ENCODE results near the gene RBM46.
"Not testable (repeated sequence)": the region's sequence is repeated elsewhere in the genome, so short reads cannot be mapped to it uniquely, and the experiment has no call there.

The RBM46 gene

GRCh38 chr4:154838694-154839093, 57.6 kb downstream of the RBM46 start:
- DNase-seq, result no peak

- DNase-seq, result no peak
Measured at GRCh38 chr4:154854362-154854761, 73.3 kb downstream of the RBM46 start.

GRCh38 chr4:154858166-154858565, 77.1 kb downstream of the RBM46 start:
- no peak for DNase-seq

- no peak for DNase-seq
Measured at GRCh38 chr4:154868414-154869194, 87.5 kb downstream of the RBM46 start.

GRCh38 chr4:154869301-154869700, 88.2 kb downstream of the RBM46 start:
- DNase-seq, result no peak

- DNase-seq, result no peak
Measured at GRCh38 chr4:154872198-154872597, 91.1 kb downstream of the RBM46 start.

- DNase-seq, result not testable (repeated sequence)
Measured at GRCh38 chr4:154874049-154874448, 93.0 kb downstream of the RBM46 start.

GRCh38 chr4:154877110-154877760, 96.2 kb downstream of the RBM46 start:
- no peak for DNase-seq
